Measurements from ENCODE around the gene RBM42. TPM values are rescaled to one million over a fixed set of nuclear protein-coding genes. Genes with fewer than 3 reads are reported as not detected.

RBM42 gene
- polyA plus RNA-seq, 4 donors: 59.7 to 71.5 (median 64.9) TPM

DNA sequence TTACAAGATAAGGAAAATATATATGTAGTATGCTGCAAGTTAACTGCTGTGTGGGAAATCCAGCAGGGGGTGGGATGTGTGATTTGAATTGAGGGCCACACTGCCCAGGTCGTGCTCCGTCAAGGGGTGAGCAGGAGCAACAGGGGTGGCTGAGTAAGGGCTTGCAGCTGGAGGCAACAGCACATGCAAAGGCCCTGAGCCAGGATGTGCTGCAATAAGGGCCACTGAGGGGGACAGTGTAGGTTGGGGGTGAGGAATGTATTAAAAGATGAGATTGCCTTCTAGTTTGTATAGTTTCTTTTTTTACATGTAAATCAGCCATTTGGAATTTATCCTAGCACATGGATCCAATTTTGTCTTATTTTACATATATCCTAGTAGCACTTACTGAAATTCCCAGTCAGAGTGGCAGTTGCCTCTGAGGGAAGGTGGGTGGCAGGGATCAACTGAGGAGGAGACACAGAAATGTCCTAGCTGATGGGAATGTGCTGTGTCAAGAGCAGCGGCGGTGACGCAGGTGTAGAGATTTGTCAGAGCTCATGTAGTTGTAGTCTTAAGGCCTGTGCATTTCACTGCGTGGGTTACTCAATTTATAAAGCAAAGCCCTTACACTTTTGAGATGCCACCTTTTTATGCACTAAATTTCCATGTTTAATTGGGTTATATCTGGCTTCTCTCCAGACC lies 5.4 kb upstream of the RBM42 start:
- Histone ChIP-seq H3K4me1 (ENCODE audit: control insufficient read depth in 3 of 3, insufficient read depth in 2 of 3, low read depth in 1 of 3, low read length in 2 of 3) (no peaks in the 10 kb centered on the region), H3K27ac (ENCODE audit: low read depth in 1 of 3, low read length in 2 of 3) (no peak overlapping the region), H3K27me3 (ENCODE audit: control insufficient read depth in 3 of 3, insufficient read depth in 3 of 3, low read length in 3 of 3) (no peaks in the 10 kb centered on the region), H3K36me3 (ENCODE audit: control insufficient read depth in 3 of 3, insufficient read depth in 2 of 3, low read depth in 1 of 3, low read length in 3 of 3) (peaks cover 0 to 34% (median 2%) of the 10 kb centered on the region in 3 donors), H3K9me3 (ENCODE audit: control insufficient read depth in 2 of 2, insufficient read depth in 1 of 2, low read depth in 1 of 2, low read length in 1 of 2) (no peaks in the 10 kb centered on the region), H3K4me3 (ENCODE audit: low read depth in 1 of 3, low read length in 3 of 3) (no peak overlapping the region)
- FAIRE-seq (no peak), DNase-seq (no peak)
- WGBS, 3 donors: 90 to 93% (median 91%) methylated on average over 6 of the region's 6 CpGs

DNA sequence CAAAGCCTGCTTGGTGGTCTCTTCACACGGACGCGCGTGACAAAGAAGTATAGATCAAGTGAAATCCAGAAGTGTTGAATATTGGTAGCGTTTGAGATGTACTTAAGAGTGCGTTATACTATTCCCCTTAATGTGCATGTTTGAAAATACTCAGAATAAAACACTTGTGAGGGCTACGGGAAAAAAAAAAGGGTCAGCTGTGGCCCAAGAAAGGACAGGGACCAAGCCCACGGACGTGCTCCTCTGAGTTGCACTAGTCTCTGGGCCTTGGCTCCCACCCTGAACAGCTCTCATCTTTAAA lies 622 bp upstream of the RBM42 start:
- 10 to 19% (median 18%) methylated on average over 9 of the region's 9 CpGs for WGBS, 3 donors
- Histone ChIP-seq H3K27me3 (ENCODE audit: control insufficient read depth in 3 of 3, insufficient read depth in 3 of 3, low read length in 3 of 3) (no peaks in the 10 kb centered on the region), H3K9me3 (ENCODE audit: control insufficient read depth in 2 of 2, insufficient read depth in 1 of 2, low read depth in 1 of 2, low read length in 1 of 2) (no peaks in the 10 kb centered on the region), H3K27ac (ENCODE audit: low read depth in 1 of 3, low read length in 2 of 3) (peak overlapping the region; percentile 74 to 98 (median 97)), H3K4me3 (ENCODE audit: low read depth in 1 of 3, low read length in 3 of 3) (peak overlapping the region; percentile 70 to 86 (median 72)), H3K36me3 (ENCODE audit: control insufficient read depth in 3 of 3, insufficient read depth in 2 of 3, low read depth in 1 of 3, low read length in 3 of 3) (peaks cover 6 to 29% (median 7%) of the 10 kb centered on the region in 3 donors), H3K4me1 (ENCODE audit: control insufficient read depth in 3 of 3, insufficient read depth in 2 of 3, low read depth in 1 of 3, low read length in 2 of 3) (no peaks in the 10 kb centered on the region)
- FAIRE-seq: no peak
- DNase-seq: no peak

DNA sequence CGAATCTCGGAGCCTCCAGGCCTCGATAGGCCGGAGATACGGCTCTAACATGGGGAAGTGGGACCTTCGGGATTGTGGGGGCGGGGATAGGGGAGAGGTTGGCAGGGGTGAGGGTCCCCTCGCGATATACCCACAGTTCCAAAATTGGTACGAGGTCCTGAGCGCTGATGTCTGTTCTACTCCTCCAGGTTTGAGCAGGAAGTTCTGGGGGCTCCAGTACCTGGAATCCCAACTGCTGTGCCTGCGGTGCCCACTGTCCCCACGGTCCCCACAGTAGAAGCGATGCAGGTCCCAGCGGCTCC lies 447 bp downstream of the RBM42 start:
- WGBS, 3 donors: 2 to 5% (median 3%) methylated on average over 15 of the region's 15 CpGs
- Histone ChIP-seq H3K9me3 (ENCODE audit: control insufficient read depth in 2 of 2, insufficient read depth in 1 of 2, low read depth in 1 of 2, low read length in 1 of 2) (no peaks in the 10 kb centered on the region), H3K4me3 (ENCODE audit: low read depth in 1 of 3, low read length in 3 of 3) (peak overlapping the region; percentile 72 to 86 (median 82)), H3K4me1 (ENCODE audit: control insufficient read depth in 3 of 3, insufficient read depth in 2 of 3, low read depth in 1 of 3, low read length in 2 of 3) (no peaks in the 10 kb centered on the region), H3K36me3 (ENCODE audit: control insufficient read depth in 3 of 3, insufficient read depth in 2 of 3, low read depth in 1 of 3, low read length in 3 of 3) (peaks cover 13 to 39% (median 13%) of the 10 kb centered on the region in 3 donors), H3K27ac (ENCODE audit: low read depth in 1 of 3, low read length in 2 of 3) (peak overlapping the region; percentile 71 to 98 (median 75)), H3K27me3 (ENCODE audit: control insufficient read depth in 3 of 3, insufficient read depth in 3 of 3, low read length in 3 of 3) (no peaks in the 10 kb centered on the region)
- FAIRE-seq (no peak), DNase-seq (no peak)

DNA sequence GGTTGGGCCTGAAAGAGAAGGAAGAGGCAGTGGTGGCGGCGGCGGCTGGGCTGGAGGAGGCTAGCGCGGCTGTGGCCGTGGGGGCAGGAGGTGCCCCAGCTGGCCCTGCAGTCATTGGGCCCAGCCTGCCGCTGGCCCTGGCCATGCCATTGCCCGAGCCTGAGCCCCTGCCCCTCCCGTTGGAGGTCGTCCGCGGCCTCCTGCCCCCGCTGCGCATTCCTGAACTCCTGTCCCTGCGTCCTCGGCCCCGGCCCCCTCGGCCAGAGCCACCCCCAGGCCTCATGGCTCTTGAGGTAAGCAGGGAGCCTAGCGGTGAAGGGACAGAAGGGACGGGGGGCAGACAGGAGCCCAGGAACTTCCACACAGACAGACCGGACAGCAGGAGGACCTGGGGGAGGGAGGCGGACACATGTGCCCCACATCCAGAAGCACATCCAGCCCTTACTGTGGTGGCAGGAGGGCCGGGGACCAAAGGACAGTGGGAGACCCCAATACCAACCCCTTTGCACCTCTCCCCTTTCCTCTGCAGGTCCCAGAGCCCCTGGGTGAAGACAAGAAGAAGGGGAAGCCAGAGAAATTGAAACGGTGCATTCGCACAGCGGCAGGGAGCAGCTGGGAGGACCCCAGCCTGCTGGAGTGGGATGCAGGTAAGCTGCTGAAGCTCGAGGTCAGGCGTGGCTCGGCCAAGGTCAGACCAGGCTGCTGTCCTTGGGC lies 5.0 kb downstream of the RBM42 start:
- WGBS, 3 donors: 93 to 96% (median 93%) methylated on average over 19 to 29 of the region's 29 CpGs
- Histone ChIP-seq H3K27me3 (ENCODE audit: control insufficient read depth in 3 of 3, insufficient read depth in 3 of 3, low read length in 3 of 3) (no peaks in the 10 kb centered on the region), H3K4me3 (ENCODE audit: low read depth in 1 of 3, low read length in 3 of 3) (no peak overlapping the region), H3K9me3 (ENCODE audit: control insufficient read depth in 2 of 2, insufficient read depth in 1 of 2, low read depth in 1 of 2, low read length in 1 of 2) (no peaks in the 10 kb centered on the region), H3K27ac (ENCODE audit: low read depth in 1 of 3, low read length in 2 of 3) (no peak overlapping the region), H3K36me3 (ENCODE audit: control insufficient read depth in 3 of 3, insufficient read depth in 2 of 3, low read depth in 1 of 3, low read length in 3 of 3) (peaks cover 19 to 80% (median 20%) of the 10 kb centered on the region in 3 donors), H3K4me1 (ENCODE audit: control insufficient read depth in 3 of 3, insufficient read depth in 2 of 3, low read depth in 1 of 3, low read length in 2 of 3) (no peaks in the 10 kb centered on the region)
- no peak for DNase-seq
- no peak for FAIRE-seq

DNA sequence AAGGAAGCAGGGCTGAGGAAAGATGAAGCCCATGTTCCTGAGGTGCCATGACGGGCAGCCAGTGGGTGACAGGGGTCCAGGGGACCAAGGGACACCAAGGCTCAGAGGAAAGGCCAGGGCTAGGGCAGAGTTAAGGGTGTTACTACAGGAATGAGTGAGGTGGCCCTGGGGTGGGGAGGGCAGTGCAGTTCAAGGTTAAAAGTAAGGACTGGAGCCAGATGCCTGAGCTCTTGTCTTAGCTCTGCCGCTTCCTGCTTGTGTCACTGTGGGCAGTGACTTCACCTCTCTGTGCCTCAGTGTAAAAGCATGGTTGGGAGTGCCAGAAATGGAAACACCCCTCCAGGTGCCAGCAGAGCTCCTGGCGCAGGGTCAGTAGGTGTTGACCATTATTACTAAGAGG lies 7.8 kb downstream of the RBM42 start:
- DNase-seq (no peak), FAIRE-seq (no peak)
- WGBS, 3 donors: 63 to 97% (median 92%) methylated on average over 3 of the region's 3 CpGs
- Histone ChIP-seq H3K27me3 (ENCODE audit: control insufficient read depth in 3 of 3, insufficient read depth in 3 of 3, low read length in 3 of 3) (peaks cover 0 to under 1% (median 0%) of the 10 kb centered on the region in 3 donors), H3K27ac (ENCODE audit: low read depth in 1 of 3, low read length in 2 of 3) (no peak overlapping the region), H3K36me3 (ENCODE audit: control insufficient read depth in 3 of 3, insufficient read depth in 2 of 3, low read depth in 1 of 3, low read length in 3 of 3) (peaks cover 19 to 66% (median 20%) of the 10 kb centered on the region in 3 donors), H3K4me3 (ENCODE audit: low read depth in 1 of 3, low read length in 3 of 3) (no peak overlapping the region), H3K9me3 (ENCODE audit: control insufficient read depth in 2 of 2, insufficient read depth in 1 of 2, low read depth in 1 of 2, low read length in 1 of 2) (no peaks in the 10 kb centered on the region), H3K4me1 (ENCODE audit: control insufficient read depth in 3 of 3, insufficient read depth in 2 of 3, low read depth in 1 of 3, low read length in 2 of 3) (peaks cover 0 to 5% (median under 1%) of the 10 kb centered on the region in 3 donors)

DNA sequence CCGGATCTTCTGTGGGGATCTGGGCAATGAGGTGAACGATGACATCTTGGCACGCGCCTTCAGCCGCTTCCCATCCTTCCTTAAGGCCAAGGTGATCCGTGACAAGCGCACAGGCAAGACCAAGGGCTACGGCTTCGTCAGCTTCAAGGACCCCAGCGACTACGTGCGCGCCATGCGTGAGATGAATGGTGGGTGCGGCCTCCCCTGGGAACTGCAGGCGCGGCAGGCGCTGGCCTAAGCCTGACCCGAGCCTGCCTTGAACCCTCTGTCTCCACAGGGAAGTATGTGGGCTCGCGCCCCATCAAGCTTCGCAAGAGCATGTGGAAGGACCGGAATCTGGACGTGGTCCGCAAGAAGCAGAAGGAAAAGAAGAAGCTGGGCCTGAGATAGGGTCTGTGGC lies 8.3 kb downstream of the RBM42 start:
- peaks cover 19 to 61% (median 20%) of the 10 kb centered on the region in 3 donors for H3K36me3 ChIP-seq (ENCODE audit: control insufficient read depth in 3 of 3, insufficient read depth in 2 of 3, low read depth in 1 of 3, low read length in 3 of 3)
- no peak for DNase-seq
- peaks cover 0 to 10% (median 5%) of the 10 kb centered on the region in 3 donors for H3K4me1 ChIP-seq (ENCODE audit: control insufficient read depth in 3 of 3, insufficient read depth in 2 of 3, low read depth in 1 of 3, low read length in 2 of 3)
- 91 to 96% (median 95%) methylated on average over 25 of the region's 25 CpGs for WGBS, 3 donors
- no peak for FAIRE-seq
- H3K9me3 ChIP-seq (ENCODE audit: control insufficient read depth in 2 of 2, insufficient read depth in 1 of 2, low read depth in 1 of 2, low read length in 1 of 2): no peaks in the 10 kb centered on the region
- H3K27ac ChIP-seq (ENCODE audit: low read depth in 1 of 3, low read length in 2 of 3): no peak overlapping the region
- peaks cover 0 to 5% (median 0%) of the 10 kb centered on the region in 3 donors for H3K27me3 ChIP-seq (ENCODE audit: control insufficient read depth in 3 of 3, insufficient read depth in 3 of 3, low read length in 3 of 3)
- no peak overlapping the region for H3K4me3 ChIP-seq (ENCODE audit: low read depth in 1 of 3, low read length in 3 of 3)

DNA sequence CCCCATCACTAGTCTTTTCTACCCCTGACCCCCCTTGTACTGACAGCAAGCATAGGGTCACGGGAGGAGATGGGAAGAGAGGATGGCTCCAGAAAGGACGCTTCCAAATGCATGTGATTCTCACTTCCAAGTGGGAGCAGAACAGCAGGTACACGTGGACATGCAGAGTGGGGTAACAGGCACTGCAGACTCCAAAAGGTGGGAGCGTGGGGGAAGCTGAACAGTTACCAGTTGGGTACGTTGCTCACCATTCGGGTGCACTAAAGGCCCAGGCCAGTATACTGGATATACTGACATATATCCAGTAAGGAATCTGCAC lies 10.4 kb downstream of the RBM42 start:
- Histone ChIP-seq H3K4me3 (ENCODE audit: low read depth in 1 of 3, low read length in 3 of 3) (no peak overlapping the region), H3K9me3 (ENCODE audit: control insufficient read depth in 2 of 2, insufficient read depth in 1 of 2, low read depth in 1 of 2, low read length in 1 of 2) (no peaks in the 10 kb centered on the region), H3K27me3 (ENCODE audit: control insufficient read depth in 3 of 3, insufficient read depth in 3 of 3, low read length in 3 of 3) (peaks cover 0 to 5% (median 0%) of the 10 kb centered on the region in 3 donors), H3K27ac (ENCODE audit: low read depth in 1 of 3, low read length in 2 of 3) (no peak overlapping the region), H3K36me3 (ENCODE audit: control insufficient read depth in 3 of 3, insufficient read depth in 2 of 3, low read depth in 1 of 3, low read length in 3 of 3) (peaks cover 7 to 40% (median 7%) of the 10 kb centered on the region in 3 donors), H3K4me1 (ENCODE audit: control insufficient read depth in 3 of 3, insufficient read depth in 2 of 3, low read depth in 1 of 3, low read length in 2 of 3) (peaks cover 0 to 13% (median 13%) of the 10 kb centered on the region in 3 donors)
- 42 to 48% (median 44%) methylated on average over 6 of the region's 6 CpGs for WGBS, 3 donors
- DNase-seq (no peak), FAIRE-seq (no peak)

DNA sequence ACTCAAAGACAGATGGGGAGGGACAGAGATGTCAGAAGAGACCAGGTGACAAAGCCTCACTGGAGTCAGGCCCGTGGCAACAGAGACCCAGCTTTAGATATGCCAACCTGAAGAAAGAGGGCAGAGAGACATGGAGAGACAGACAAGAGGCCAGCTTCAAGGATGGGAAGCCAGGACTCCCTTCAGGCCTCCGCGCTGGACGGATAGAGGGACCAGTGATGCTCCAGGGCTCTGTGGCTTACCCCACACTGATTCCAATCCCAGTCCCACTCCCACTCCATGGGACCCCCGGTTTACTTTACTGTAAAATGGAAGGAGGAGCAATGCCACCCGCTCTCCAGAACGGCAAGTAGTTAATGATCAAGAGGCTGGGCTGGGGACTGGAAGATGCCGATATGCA lies 11.0 kb downstream of the RBM42 start:
- Histone ChIP-seq H3K9me3 (ENCODE audit: control insufficient read depth in 2 of 2, insufficient read depth in 1 of 2, low read depth in 1 of 2, low read length in 1 of 2) (no peaks in the 10 kb centered on the region), H3K4me1 (ENCODE audit: control insufficient read depth in 3 of 3, insufficient read depth in 2 of 3, low read depth in 1 of 3, low read length in 2 of 3) (peaks cover 0 to 16% (median 13%) of the 10 kb centered on the region in 3 donors), H3K27ac (ENCODE audit: low read depth in 1 of 3, low read length in 2 of 3) (no peak overlapping the region), H3K36me3 (ENCODE audit: control insufficient read depth in 3 of 3, insufficient read depth in 2 of 3, low read depth in 1 of 3, low read length in 3 of 3) (peaks cover 6 to 36% (median 6%) of the 10 kb centered on the region in 3 donors), H3K4me3 (ENCODE audit: low read depth in 1 of 3, low read length in 3 of 3) (no peak overlapping the region), H3K27me3 (ENCODE audit: control insufficient read depth in 3 of 3, insufficient read depth in 3 of 3, low read length in 3 of 3) (peaks cover 0 to 5% (median 0%) of the 10 kb centered on the region in 3 donors)
- FAIRE-seq (no peak), DNase-seq (no peak)
- WGBS, 3 donors: 78 to 86% (median 85%) methylated on average over 8 of the region's 8 CpGs
